HG02678 (cell line): Measurements from ENCODE around the gene FXYD5.

Experiments used
- ATAC-seq: cut with Tn5 transposase; IDR thresholded peaks from one replicate; pipeline ENCODE4 v1.9.1; 2021; ENCODE audit warnings: mild to moderate bottlenecking, moderate library complexity; ENCODE audit not compliant: unreplicated experiment

FXYD5 gene

GRCh38 chr19:35155441-35155840, 906 bp downstream of the FXYD5 start:
- ATAC-seq, result no peak

- ATAC-seq, result no peak
Observed at GRCh38 chr19:35155981-35156672, 1.6 kb downstream of the FXYD5 start.

- ATAC-seq, result no peak
Observed at GRCh38 chr19:35156673-35157014, 2.1 kb downstream of the FXYD5 start.

DNA sequence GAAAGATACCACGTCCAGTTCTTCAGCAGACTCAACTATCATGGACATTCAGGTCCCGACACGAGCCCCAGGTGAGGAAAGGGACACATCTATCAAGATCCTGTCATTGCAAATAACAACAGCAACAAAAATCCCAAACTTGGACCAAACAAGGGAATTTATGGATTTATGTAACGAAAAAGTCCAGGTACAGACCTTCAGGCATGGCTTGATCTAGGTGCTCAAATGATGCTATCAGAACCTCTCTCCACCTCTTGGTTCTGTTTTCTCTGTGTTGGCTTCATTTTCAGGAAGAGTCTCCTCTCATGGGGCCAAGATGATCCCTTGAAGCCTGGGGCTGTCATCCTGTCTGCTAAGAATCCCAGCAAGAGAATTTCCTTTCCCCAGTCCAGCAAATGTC, 2.9 kb downstream of the FXYD5 start:
- ATAC-seq, result no peak

GRCh38 chr19:35159606-35160005, 5.1 kb downstream of the FXYD5 start:
- ATAC-seq, result no peak

- ATAC-seq, result no peak
Observed at GRCh38 chr19:35160629-35161433, 6.3 kb downstream of the FXYD5 start.

- no peak for ATAC-seq
Observed at GRCh38 chr19:35161434-35161743, 6.9 kb downstream of the FXYD5 start.

GRCh38 chr19:35162471-35163326, 8.2 kb downstream of the FXYD5 start:
- ATAC-seq, result no peak

DNA sequence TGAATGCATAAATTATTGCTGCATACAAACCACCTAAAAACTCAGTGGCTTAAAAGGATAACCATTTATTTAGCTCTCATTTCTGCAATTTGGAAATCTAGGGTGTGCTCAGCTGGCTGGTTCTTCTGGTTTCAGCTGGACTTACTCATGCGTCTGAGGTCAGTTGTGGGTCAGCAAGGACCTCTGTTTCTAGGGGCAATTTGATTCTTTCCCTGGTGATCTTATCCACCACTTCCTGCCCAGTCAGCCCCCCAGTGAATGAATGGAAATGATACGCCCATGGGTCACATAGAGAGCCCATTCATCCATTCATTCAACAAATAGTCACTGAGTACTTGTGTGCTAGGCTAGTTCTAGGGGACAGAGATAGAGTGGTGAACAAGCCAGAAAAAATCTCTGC, 9.9 kb downstream of the FXYD5 start:
- no peak for ATAC-seq

GRCh38 chr19:35165200-35166058, 10.9 kb downstream of the FXYD5 start:
- no peak for ATAC-seq

DNA sequence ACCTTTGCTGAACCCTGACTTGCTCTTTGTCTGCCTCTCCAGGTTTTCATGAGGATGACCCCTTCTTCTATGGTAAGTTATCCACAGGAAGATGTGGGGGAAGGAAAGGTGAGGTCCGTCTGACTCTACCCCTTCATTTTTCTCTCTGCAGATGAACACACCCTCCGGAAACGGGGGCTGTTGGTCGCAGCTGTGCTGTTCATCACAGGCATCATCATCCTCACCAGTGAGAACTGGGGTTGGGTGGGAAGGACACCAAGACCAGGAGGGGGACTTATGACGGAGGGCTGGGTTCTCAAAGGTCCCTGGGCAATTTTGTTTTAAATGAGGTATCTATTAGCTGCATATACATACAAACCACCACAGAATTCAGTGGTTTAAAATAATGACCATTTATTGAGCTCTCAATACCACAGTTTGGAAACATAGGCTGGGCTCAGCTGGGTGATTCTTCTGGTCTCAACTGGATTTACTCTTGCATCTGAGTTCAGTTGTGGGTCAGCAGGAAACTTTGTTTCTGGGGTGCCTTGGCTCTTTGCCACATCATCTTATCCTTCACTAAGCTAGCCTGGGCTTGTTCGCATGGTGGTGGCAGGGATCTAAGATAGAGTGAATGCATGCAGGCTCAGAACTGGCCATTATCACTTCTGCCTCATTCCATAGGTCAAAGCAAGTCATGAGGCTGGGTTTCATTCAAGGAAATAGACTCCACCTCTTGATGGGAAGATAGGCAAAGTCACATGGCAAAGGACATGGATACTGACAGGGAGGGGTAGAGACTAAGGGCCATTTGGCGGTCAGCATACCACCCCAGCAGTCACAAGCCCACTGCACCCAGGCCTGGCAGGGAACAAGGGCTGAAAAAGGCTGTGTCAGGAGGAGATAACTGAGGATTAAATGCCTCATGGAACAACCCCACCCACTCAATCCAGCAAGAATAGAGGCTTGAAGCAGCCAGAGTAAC, 11.8 kb downstream of the FXYD5 start:
- no peak for ATAC-seq

- ATAC-seq, result no peak
Observed at GRCh38 chr19:35167251-35168119, 12.9 kb downstream of the FXYD5 start.

DNA sequence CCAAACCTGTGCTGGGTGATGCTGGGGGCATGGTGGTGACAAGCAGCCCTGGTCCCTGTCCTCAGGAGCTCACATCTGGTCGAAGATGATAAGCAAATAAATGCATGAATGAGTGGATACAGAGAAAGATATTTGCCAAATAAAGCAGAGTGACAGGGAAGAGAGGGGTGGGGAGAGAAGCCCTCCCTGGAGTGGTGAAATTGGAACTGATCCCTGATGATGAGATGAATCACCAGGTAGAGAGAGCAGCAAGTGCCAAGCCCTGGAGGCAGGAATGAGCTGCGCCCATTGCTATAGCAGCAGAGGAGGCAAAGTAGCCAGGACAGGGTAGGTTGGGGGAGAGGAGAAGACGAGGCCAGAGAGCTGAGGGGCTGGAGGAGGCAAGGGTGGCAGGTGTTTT, 13.7 kb downstream of the FXYD5 start:
- no peak for ATAC-seq

DNA sequence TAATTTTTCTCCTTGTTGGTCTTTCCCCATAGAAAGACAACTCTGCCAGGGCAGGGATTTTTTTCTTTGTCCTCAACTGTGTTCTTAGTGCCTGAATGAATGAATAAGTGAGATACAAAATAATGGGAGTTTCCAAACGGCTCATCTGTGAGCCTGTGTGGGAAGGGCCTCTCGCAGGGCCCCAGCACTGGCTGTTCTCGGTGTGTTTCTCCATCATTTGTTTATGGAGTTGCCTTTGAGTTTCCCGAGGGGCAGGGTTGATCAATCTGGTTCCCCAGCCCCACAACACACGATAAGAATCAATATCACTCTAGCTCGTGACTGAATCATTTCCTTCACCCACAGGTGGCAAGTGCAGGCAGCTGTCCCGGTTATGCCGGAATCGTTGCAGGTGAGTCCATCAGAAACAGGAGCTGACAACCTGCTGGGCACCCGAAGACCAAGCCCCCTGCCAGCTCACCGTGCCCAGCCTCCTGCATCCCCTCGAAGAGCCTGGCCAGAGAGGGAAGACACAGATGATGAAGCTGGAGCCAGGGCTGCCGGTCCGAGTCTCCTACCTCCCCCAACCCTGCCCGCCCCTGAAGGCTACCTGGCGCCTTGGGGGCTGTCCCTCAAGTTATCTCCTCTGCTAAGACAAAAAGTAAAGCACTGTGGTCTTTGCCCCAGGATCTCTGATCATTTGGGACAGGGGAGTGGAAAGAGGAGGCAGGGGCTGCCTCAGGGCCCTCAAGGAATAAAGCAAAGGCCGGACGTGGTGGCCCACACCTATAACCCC, 14.9 kb downstream of the FXYD5 start:
- ATAC-seq, result no peak

DNA sequence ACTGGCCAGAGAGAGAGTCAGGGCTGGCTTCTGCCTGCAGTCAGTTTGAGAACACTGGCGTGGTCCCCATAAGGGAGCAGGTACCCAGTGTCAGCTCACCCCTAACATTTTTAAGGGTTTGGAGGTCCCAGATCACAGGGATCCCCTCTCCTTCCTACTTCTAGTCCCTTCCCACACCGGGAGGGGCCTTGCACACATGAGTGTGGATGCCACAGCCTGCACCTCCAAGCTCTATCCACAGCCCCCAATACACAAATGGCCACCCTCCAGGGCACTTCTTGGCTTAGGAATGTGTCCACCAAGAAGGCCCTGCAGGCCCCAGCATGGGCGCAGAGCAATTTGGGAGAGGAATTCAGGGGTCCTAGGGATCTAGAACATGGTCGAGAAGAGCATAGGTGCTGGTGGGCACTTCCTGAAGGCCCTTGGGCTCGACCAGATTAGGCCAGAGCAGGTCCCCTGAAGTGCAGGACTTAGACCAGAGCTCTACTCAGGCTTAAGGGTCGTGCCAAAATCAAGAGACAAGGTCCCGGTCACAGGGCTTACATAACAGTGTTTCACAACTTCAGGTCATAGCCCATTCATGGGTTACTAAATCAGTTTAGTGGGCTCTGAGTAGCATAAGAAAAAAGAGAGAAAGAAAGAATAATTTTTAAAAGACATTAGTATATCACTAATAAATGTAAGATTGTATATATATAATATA, 16.0 kb downstream of the FXYD5 start:
- no peak for ATAC-seq

DNA sequence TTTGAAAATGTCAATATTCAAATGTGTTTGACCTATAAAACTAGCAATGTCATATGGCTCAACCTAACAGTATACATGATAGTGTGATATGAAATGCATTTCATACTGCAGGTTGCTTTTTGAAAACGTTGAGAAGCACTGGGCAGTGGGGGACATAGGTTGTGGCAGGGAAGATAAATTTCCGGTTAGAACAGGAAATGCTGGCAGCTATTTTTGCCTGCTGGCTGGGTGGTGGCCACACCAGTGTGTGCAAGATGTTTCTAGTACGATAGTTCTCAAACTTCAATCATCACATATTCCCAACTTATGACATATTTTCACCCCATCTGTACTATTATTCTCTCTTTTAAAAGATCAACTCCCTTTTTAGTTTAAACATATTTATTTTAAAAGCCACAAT, 17.2 kb downstream of the FXYD5 start:
- no peak for ATAC-seq

- no peak for ATAC-seq
Observed at GRCh38 chr19:35174226-35174625, 19.7 kb downstream of the FXYD5 start.
